HG03159 (cell line): ENCODE measurements around the gene TSPAN18.
A peak's percentile ranks its signal among the peaks of the same experiment; 100 is the strongest.

ENCODE experiments used
- ATAC-seq: cut with Tn5 transposase; IDR thresholded peaks from one replicate; pipeline ENCODE4 v1.9.1; 2021; ENCODE audit warnings: mild to moderate bottlenecking, moderate library complexity; ENCODE audit not compliant: unreplicated experiment

Gene TSPAN18

DNA sequence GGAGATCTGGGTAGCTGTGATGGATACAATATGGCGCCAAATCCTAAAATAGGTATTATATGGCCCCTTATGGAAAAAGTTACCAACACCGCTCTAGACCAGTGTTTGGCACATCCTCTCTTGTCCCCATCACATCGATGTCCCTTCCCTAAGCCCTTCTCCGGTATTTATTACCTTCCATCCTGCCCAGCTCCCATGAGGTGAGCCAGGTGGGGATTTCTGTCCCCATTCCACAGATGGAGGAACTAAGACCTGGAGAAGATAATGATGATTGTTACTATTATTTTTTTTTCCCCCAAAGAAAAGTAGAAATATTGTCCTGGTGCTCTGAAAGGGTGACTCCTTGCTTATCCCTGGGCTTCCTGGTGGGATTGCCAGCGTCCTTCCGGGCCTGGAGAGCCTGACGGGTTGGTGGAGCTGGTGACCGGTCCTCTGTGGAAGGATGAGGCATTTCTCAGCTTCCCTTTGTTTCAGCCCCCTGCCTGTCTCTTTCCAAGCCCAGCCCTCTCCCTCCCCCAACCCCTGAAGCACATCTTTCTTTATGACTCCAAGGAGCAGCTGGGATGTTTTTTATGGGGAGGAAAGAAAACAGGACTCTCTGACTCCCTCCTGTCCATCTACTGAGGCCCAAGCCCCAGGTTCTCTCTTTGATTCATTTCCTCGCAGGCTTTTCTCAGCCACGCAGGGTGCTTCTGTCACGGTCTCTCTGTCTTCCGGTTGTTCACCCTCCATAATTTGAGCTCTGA lies 158.5 kb downstream of the TSPAN18 start:
- no peak for ATAC-seq

DNA sequence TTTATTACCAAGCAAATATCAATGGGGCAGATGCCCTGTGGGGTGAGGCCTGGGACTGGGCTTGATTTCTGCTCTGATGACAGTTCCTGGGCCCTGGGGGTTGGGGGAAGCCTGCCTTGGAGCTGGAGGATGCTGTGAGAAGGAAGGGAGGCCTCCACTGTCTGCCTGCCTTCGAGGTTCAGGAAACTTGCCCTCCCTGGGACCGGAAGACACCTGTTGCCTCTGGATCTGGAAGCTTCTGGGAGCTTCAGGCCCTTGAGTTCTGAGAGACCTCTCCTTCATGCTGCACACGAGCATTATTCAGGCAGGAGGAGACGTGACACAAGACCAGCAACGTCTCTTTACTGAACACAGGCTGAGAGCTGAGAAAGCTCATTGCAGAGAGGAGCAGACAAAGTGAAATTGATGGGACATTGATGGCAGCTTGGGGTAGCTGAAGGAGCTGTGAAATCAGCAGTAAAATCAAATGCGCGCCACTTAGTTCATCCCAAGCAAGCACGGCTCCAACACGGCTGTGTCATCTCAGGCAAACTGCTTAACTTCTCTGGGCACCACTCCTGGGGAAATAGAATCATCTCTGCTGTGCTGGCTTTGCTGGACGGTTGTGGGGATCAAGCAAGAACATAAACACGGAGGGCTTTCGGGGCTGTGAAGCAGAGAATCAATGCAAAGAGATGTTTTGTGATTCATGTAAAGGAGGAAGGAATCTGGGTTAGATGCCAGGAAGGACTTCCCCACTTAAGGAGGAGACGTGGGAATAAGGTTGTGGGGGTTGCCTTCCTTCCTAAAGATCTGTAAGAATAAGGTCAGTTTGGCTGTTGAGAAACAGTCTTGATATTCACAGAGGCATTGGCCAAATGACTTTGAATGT lies 159.4 kb downstream of the TSPAN18 start:
- ATAC-seq, result no peak

DNA sequence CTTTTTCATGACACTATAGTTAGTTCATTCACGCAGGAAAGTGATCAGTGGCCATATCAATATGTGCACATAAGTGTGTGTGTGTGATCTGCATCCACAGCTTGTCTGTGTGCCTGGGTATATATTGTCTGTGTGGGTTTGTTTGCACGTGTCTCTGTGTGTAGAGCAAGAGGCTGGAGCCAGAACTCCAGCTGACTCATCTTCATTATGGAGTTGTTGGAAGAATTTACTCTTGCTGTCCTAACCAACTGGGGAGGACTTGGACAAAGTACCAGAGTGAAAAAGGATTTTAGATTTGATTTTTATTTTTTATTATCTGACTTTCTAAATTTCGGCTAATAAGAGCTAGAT lies 160.0 kb downstream of the TSPAN18 start:
- ATAC-seq, result no peak

DNA sequence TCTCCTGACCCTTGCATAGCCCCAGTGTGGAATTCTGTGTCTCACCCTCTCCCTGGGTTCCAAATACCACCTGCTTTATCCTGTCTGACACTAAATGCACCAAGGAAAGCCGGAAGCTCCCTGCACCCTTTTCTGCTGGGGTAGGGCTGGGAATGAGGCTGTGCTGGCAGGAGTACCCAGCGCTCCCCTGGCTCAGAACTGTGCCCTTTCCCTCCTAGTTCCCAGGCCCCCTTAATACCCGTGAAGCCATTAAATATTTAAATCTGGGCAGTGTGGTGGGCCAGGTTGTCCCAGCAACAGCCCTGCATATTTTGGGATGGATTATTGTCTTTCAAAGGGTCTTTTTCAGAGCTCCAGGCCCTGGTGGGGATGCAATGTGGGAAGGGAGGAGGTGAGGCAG lies 160.9 kb downstream of the TSPAN18 start:
- ATAC-seq, result no peak

DNA sequence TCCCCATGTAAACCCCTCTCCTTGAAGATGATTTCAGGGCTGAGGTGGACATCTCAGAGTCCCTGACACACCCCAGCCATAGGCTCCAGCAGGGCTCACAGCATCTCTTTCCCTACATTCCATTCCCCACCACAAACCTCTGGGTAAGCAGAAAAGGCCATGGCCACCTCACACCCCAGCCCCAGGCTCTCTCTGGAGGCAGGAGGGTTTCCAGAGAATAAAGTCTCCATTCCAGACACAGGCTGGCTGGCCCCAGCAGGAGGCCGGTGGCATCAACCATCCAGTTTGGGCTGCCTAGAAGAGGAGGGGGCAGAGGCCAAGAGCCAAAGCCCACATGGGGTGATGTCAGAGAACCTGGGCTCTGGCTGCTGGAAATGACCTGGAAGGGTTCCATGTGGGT lies 162.5 kb downstream of the TSPAN18 start:
- ATAC-seq, result no peak

DNA sequence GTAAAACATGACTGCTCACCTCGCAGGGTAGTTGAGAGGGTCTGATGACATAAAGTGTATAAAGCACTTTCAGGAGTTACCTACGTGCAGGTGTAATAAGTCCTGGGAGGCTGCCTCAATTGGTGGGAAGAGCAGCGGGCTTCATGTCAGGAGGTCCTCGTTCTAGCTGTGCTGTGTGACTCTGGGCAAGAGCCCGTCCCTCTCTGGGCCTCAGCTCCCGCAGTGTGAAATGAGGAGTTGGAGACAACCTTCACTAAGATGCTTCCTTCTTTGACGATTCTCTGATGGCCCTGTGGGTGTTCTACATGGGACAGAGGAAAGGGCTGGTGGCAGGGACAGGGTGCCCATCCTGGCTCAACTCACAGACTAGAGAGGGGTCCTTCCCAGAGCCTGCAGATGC lies 166.1 kb downstream of the TSPAN18 start:
- ATAC-seq, result no peak

DNA sequence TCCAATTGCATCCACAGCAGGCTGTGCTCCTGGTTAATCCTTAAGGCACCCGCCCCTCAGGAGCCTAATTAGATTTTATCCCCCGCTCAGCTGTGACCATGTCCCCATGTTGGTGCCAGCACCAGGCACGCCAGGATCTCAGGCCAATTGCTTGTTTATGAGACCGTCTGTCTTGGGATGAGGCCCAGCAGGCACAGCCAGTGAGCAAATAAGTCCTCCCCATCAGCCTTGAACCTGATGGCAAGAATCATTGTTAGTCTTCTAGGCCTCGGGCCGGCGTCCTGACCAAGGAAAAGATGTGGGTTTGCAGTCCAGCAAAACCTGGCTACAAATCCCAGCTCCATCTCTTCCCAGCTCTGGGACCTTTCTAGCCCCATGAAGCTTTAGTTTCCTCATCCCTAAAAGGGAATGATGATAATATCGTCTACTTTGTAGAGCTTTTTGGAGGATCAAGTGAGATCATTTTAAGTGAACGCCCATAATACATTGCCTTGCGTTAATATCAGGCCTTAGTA lies 166.6 kb downstream of the TSPAN18 start:
- no peak for ATAC-seq

DNA sequence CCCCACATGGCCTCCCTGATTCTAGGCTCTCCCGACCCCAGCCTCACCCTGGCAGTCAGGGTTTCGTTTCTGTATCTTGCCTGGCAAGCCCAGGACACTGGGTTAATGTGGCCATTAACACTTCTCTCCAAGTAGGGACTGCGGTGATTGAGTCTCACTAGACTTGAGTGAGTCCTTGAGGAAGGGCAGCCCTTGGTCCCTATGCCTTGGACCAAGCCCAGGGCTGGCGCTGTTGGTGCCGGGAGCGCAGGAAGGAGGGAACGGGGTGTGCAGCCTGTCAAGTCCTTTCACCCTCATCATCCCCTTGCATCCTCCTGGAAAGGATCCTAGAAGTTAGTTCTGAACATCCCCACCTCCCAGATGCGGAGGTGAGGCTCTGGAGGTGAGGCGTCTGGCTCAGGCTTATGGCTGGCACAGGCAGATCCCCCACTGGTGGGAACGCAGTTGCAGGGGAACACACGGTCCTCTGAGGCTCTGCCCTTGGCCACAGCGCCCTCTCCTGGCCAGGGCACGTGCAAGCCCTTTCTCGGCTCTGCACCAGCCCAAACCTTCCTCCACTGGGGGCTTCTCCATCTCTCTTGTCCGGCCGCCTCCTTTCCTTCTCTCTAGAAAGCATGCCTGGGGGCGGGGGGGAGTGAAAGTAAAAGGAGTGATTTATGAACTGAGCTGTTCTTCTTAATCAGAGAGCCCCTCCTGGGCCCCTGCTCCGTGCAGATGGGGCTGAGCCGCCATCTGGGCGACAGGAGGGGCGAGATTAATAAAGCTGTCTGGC lies 167.3 kb downstream of the TSPAN18 start:
- ATAC-seq, result no peak

DNA sequence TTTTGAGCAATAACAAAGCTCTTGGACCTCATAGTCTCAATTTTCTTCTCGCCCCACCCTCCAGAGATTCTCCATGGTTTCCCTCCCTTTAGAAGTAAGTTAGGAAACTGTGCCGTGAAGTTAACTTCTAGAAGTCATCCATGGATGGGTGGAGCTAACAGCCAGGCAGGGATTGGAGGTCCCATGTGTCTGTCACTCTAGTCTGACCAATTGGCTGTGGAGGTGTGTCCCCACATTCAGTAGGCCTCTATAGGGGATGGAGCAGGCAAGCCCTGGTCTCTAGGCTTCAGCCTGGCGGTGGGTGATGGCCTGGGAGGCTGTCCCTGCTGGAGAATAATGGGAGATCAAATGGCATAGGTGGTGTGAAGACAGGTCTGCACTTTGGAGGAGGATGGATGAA lies 173.2 kb downstream of the TSPAN18 start:
- no peak for ATAC-seq

DNA sequence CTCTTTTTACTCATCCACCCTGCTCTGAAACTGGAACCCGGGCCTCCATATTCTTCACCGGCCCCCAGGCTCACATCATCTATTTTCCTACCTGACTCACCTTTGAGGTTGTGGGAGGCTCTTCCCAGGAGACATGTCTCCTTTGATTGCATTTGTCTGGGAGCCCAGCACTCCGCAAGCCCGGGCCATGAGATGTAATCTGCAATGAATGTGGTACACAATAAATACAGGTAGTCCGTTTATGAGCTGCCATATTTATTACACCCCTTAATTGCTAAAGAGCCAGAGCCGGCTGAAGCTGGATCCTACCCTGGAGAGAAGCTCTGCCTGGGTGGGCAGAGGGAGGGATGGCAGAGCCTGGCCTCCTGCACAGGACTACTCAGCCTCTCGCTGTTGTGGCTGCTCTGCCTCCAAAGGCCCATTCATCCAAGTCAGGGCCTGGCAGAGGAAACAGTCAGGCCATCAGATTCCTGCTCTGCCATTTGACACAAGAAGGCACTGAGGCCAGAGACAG lies 174.4 kb downstream of the TSPAN18 start:
- no peak for ATAC-seq

DNA sequence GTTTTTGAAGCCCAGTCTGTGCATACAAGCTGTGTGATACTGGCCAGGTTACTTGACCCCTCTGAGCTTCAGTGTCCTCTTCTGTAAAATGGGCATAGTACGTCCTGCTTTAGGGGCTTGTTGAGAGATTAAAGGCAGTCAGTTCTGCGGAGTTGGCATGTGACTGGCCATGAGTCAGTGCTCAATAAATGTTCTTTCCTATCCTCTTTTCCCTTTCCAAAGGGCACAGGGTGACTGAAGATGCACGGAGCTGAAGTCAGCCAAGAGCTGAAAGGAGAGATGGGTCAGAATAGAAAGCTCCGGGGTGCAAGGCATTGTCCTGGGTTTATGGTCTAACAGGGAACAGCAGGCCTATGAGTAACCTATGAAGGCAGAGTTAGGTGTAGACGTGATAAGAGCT lies 175.0 kb downstream of the TSPAN18 start:
- no peak for ATAC-seq

DNA sequence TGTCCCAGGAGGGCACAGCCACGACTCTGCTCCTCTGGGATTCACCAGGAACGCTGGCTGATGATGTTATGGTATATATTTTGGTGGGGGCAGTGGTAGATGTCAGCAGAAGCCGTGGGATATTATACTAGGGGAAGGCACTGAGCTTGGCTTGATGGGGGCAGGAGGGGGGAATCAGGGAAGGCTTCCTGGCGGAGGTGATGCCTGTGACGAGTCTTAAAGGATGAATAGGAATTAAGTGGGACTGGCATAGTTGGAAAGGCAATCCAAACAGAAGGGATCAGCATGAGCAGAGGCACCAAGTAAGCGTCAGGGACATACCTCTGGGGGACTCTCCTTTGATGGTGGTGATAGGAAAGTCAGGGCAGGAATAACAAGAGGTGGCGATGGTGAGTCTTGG lies 176.3 kb downstream of the TSPAN18 start:
- no peak for ATAC-seq

DNA sequence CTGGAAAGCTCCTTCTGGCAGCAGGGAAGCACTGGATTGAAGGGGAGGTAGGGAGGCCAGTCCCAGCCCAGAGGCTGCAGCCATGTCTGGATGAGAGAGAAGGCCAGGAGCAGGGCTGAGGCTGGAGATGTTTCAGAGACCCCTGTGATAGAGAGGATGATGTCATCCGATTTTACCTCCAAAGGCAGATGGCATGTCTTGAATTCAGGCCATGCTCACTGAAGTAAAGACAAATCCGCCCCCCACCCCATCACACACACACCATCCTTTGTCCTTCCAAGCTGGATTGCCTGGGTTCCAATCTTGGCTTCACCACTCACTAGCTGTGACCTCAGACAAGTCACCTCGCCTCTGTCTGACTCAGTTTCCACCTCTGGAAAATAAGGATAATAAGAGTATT lies 176.8 kb downstream of the TSPAN18 start:
- no peak for ATAC-seq

DNA sequence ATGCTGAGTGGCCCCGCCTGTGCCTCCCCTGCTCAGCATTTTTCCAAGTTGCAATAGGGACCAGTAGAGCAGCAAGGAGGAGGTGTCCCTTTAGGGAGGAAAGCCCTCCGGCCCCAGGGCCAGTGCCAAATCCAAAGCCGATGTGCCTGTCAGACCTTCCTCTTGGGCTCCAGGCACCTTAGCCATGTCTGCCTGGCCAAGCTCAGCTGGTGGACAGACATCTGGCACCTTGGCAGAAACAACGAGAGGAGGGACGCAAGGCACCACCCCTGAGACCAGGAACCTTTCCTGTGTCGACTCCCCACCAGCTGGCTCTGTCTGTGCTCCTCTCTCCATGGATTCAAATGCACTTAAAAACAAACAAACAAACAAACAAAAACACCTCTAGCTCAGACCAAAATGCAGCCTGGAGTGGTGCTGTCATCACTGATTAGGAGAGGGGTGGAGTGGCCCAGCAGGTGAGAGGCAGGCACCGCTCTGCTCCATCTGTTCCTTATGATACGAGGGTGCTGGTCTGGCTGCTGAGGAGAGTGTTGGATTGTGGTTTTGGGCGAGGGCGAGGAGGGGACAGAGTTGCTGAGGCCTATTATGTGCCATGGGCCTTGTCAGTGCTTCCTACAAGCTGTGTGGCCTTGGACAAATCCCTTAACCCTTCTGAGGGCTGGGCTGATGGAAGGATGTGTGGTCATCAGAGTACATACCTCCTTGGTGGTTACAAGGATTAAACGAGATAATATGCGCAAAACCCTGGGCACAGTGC lies 177.7 kb downstream of the TSPAN18 start:
- ATAC-seq, result no peak

DNA sequence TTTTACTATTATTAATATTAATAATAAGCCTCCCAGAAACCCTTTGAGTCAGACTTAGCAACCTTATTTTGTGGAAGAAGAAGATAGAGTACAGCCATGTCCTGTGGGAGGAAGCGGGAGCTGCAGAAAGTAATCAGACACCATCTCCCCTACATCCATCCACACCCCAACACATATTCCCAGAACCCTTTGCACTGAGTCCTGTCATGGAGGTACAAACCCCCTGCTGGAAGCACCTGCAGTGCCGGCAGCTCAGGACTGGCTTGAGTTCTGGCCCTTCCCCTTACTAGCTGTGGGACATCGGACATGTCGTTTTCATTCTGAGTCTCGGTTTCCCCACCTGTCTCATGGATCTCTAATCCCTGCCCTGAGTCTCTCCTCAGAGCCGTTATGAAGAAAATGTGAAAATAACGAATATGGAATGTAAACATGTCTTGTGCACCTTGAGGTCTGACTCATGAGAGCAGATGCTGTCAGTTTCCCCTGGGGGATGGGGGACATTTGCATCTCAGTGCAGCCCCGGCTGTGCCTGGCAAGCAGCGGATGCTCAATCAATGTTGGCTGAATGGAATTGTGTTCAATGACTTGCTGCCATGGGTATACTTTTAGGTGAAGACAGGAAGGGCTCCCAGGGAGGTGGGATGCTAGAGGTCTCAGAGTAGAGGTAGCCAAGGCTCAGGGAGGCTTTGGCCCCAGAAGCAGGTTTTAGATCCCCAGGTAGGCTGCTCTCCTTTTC lies 178.5 kb downstream of the TSPAN18 start:
- ATAC-seq, result no peak

DNA sequence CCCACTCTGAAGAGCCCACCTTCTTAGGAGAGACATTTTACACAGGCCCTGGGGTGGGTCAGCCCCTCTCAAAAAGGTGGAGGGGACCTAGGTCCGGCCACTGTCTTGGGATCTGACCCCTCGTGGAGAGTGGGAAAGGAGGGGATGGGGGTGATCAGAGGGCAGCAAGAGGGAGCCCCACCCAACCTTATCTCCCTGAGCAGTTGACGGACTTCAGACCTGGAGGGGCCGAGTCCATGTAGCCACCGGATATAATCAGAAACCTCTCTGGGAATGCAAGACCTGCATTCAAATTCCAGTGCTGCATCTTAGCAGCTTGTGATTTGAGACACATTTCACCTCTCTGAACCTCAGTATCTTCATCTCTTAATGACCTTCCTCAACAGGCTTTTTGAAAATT lies 179.9 kb downstream of the TSPAN18 start:
- no peak for ATAC-seq

DNA sequence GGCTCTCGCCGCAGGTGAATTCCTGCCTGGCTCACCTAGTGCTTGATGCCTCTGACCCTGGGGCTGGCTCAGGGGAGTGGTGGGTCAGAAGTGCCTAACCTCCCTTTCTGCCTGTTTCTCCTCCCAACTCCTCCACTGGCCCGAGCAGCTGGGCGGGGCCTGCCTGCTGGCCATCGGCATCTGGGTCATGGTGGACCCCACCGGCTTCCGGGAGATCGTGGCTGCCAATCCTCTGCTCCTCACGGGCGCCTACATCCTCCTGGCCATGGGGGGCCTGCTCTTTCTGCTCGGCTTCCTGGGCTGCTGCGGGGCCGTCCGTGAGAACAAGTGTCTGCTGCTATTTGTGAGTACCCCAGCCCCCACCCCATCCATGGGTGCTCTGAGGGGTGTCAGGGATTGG lies 182.8 kb downstream of the TSPAN18 start:
- no peak for ATAC-seq

DNA sequence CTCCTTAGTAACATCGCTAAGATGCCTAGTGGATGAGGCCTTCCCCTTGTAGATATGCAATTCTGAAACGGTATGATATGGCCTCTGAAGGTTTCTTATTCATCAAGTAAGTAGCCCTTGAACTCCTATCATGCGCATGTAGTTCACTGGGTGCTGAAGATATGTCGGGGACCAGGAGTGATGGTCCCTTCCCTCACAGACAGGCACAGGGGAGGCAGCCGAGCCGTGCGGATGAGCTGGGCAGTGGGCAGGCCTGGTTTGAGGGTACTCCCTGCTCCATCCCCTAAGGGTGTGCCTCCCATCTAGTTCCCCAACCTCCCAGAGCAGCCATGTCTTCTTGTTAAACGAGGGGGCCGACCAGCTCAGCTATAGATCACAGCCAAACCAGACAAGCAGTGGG lies 183.8 kb downstream of the TSPAN18 start:
- ATAC-seq, result no peak

DNA sequence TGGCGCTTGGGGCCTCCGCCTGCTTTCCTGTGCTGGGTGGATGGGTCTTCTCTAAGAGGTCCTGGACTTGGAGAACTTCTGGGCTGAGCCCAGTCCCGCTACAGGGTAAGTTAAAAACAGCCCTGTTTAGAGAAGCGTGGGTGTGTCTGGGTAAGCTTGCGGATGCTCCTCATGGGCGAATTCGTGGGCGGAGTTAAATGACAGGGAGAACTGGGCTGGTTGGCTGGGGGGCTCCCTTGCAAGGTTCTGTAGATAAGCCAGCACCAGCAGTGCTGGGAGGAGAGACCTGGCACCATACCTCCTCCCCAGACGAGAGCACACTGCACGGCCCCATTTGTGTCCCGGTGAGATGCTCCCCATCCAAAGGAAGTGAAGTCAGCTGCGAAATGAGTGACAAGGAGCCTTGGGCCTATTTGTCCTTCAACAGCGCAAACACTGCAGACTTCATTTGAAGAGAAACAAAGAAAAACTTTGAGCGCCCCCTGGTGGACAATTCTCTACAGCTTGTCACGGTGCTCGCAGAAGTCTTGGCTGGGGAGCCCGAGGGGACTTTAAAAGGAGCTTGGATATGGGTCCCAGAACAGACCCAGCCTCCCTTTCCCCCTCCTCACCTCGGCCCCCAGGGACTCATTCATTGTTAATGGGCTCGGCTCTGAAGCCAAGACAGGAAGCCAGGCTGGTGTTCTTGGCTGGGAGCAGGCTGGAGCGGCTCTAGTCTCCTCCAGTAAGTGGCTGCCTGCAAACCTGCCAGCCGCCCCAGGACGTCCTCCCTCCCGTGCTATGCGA lies 184.5 kb downstream of the TSPAN18 start:
- peak; percentile 75 for ATAC-seq
